GM15510 (cell line): Measurements from ENCODE around the gene MRPL51.
A peak's percentile ranks its signal among the peaks of the same experiment; 100 is the strongest.

ENCODE experiments used
- POLR2A ChIP-seq: IDR thresholded peaks from 3 replicates; pipeline ENCODE4 v1.6.1; 2011; ENCODE audit warnings: borderline replicate concordance; ENCODE audit not compliant: insufficient read length; ENCODE audit errors: extremely low read depth

Gene MRPL51

GRCh38 chr12:6492838-6493496 lies at the start of gene MRPL51:
MRPL51 (minus strand) TSS chr12:6493262; CDS start chr12:6493136, 126 bp downstream.
- peak; percentile 91 for TF ChIP-seq POLR2A

- no peak for TF ChIP-seq POLR2A
These were observed 49.3 kb upstream of the MRPL51 start for GRCh38 chr12:6542209-6543009.

GRCh38 chr12:6541371-6542165 lies 48.5 kb upstream of the MRPL51 start:
- no peak for TF ChIP-seq POLR2A

DNA sequence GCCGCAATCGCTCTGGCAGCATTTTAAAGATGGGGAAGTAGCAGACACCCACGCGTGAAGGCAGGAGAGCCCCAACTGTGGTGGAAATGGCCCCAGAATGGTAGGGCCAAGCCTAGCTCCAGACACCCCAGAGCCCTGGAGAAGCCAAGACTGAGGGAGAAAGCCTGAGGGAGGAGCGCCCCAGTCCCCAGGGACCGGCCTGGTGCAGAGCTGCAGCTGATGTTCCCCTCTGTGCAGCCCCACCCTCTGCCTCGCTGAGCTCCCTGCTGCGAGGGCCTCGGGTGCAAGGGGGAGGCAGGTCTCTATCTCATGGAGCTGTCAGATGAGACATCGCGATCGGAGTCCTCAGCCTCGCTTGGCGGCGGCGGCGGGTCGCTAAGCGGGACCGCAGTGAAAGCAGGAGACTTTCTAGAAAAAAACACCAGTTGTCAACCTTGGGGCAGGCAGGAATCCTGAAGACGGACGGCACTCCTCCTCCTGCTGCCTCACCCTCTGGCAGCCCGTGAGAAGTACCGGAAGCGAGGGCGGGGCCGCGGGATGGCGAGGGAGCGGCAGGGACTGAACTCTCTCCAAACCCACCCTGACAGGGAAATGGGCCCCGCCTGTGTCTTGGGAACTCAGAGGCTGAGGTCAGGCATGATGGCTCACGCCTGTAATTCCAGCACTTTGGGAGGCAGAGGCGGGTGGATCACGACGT lies 47.3 kb upstream of the MRPL51 start:
- TF ChIP-seq POLR2A, result no peak

GRCh38 chr12:6539707-6540134 lies 46.7 kb upstream of the MRPL51 start:
- no peak for TF ChIP-seq POLR2A

- no peak for TF ChIP-seq POLR2A
These were observed 46.2 kb upstream of the MRPL51 start for GRCh38 chr12:6539314-6539682.

DNA sequence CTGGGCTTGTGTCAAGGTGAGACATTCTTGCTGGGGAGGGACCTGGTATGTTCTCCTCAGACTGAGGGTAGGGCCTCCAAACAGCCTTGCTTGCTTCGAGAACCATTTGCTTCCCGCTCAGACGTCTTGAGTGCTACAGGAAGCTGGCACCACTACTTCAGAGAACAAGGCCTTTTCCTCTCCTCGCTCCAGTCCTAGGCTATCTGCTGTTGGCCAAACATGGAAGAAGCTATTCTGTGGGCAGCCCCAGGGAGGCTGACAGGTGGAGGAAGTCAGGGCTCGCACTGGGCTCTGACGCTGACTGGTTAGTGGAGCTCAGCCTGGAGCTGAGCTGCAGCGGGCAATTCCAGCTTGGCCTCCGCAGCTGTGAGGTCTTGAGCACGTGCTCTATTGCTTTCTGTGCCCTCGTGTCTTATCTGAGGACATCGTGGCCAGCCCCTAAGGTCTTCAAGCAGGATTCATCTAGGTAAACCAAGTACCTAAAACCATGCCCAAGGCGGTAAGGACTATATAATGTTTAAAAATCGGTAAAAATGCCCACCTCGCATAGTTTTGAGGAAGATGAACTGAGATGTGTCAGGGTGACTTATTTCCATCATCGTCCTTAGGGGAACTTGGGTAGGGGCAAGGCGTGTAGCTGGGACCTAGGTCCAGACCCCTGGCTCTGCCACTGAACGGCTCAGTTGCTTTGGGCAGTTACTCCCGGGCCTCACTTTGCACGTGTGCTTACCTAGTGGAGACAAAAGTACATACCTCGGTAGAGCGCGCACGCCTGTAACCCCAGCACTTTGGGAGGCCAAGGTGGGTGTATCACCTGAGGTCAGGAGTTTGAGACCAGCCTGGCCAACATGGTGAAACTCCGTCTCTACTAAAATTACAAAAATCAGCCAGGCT lies 45.6 kb upstream of the MRPL51 start:
- TF ChIP-seq POLR2A, result peak; percentile 42

- peak; percentile 19 for TF ChIP-seq POLR2A
These were observed 44.7 kb upstream of the MRPL51 start for GRCh38 chr12:6537580-6538419.

DNA sequence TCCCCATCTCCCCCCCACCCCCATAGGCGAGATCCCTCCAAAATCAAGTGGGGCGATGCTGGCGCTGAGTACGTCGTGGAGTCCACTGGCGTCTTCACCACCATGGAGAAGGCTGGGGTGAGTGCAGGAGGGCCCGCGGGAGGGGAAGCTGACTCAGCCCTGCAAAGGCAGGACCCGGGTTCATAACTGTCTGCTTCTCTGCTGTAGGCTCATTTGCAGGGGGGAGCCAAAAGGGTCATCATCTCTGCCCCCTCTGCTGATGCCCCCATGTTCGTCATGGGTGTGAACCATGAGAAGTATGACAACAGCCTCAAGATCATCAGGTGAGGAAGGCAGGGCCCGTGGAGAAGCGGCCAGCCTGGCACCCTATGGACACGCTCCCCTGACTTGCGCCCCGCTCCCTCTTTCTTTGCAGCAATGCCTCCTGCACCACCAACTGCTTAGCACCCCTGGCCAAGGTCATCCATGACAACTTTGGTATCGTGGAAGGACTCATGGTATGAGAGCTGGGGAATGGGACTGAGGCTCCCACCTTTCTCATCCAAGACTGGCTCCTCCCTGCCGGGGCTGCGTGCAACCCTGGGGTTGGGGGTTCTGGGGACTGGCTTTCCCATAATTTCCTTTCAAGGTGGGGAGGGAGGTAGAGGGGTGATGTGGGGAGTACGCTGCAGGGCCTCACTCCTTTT lies 44.0 kb upstream of the MRPL51 start:
- peak; percentile 6 for TF ChIP-seq POLR2A

DNA sequence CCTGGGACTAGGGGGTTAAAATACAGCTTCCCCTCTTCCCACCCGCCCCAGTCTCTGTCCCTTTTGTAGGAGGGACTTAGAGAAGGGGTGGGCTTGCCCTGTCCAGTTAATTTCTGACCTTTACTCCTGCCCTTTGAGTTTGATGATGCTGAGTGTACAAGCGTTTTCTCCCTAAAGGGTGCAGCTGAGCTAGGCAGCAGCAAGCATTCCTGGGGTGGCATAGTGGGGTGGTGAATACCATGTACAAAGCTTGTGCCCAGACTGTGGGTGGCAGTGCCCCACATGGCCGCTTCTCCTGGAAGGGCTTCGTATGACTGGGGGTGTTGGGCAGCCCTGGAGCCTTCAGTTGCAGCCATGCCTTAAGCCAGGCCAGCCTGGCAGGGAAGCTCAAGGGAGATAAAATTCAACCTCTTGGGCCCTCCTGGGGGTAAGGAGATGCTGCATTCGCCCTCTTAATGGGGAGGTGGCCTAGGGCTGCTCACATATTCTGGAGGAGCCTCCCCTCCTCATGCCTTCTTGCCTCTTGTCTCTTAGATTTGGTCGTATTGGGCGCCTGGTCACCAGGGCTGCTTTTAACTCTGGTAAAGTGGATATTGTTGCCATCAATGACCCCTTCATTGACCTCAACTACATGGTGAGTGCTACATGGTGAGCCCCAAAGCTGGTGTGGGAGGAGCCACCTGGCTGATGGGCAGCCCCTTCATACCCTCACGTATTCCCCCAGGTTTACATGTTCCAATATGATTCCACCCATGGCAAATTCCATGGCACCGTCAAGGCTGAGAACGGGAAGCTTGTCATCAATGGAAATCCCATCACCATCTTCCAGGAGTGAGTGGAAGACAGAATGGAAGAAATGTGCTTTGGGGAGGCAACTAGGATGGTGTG lies 43.1 kb upstream of the MRPL51 start:
- no peak for TF ChIP-seq POLR2A

- peak; percentile 9 for TF ChIP-seq POLR2A
These were observed 42.6 kb upstream of the MRPL51 start for GRCh38 chr12:6535697-6535946.
